ENCODE data around the gene OR51A7. TPM values are rescaled to one million over a fixed set of nuclear protein-coding genes. Genes with fewer than 3 reads are reported as not detected.
"Not testable (repeated sequence)": the region's sequence is repeated elsewhere in the genome, so short reads cannot be mapped to it uniquely, and the experiment has no call there.

OR51A7 gene
- polyA plus RNA-seq, 12 donors, result not detected

DNA sequence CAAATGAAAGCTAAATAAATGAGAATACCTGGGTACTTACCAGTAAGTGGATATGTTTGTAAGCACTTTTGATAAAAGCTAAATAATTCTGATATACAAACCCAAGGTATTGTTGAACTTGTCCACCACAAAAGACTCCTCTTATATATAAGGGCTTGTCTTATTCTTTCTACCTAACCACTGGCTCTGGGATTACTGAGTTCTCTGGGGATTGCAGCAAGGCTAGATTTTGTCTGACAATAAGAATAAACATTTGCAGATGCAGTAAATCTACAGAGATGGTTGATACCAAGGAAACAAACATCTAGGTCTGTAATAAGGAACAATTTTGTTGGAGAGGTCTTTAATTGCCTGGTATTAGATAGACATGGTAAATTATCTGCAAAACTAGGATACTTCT, 43.9 kb downstream of the OR51A7 start, which contains the start of gene OR51A4:
Gene OR51A4, minus strand, starts transcription at position 101 of the 400 bp plus-strand sequence. CDS start 505 bp downstream, outside the sequence.
- DNase-seq, result no peak

- DNase-seq, result not testable (repeated sequence)
Measured at GRCh38 chr11:4955613-4956012, 52.0 kb downstream of the OR51A7 start, which contains the start of gene OR51A2. Gene OR51A2 (minus strand): TSS chr11:4955713. CDS start chr11:4955713, 0 bp downstream.

- no peak for DNase-seq
Measured at GRCh38 chr11:4957396-4957795, 53.8 kb downstream of the OR51A7 start.

Other genes with a start within 250 kb of the OR51A7 start
- 1 to 10 TPM in 6 of 12 donors, under 1 TPM in 4, not detected in 2; 0.90 to 1.7 (median 1.1) TPM for gene OR51E2, start 205.9 kb upstream of the OR51A7 start, polyA plus RNA-seq (ENCODE audit: insufficient read length in 12 of 12)
- gene MMP26, start 199.0 kb upstream of the OR51A7 start, polyA plus RNA-seq (ENCODE audit: insufficient read length in 12 of 12), result under 1 TPM in 1 of 12 donors, not detected in 11; 0.32 TPM
- not detected for gene OR51F1, start 133.8 kb upstream of the OR51A7 start, polyA plus RNA-seq (ENCODE audit: insufficient read length in 12 of 12)
- not detected for gene OR52R1, start 99.4 kb upstream of the OR51A7 start, polyA plus RNA-seq (ENCODE audit: insufficient read length in 12 of 12)
- gene OR51F2, start 82.5 kb upstream of the OR51A7 start, polyA plus RNA-seq (ENCODE audit: insufficient read length in 12 of 12), result not detected
- not detected for gene OR51S1, start 54.6 kb upstream of the OR51A7 start, polyA plus RNA-seq (ENCODE audit: insufficient read length in 12 of 12)
- not detected for gene OR51T1, start 21.9 kb upstream of the OR51A7 start, polyA plus RNA-seq (ENCODE audit: insufficient read length in 12 of 12)
- not detected for gene OR51G2, start 15.6 kb downstream of the OR51A7 start, polyA plus RNA-seq (ENCODE audit: insufficient read length in 12 of 12)
- not detected for gene OR51G1, start 20.6 kb downstream of the OR51A7 start, polyA plus RNA-seq (ENCODE audit: insufficient read length in 12 of 12)
- gene OR51A4, start 43.8 kb downstream of the OR51A7 start, polyA plus RNA-seq (ENCODE audit: insufficient read length in 12 of 12), result not detected
- gene OR51A2, start 51.9 kb downstream of the OR51A7 start, polyA plus RNA-seq (ENCODE audit: insufficient read length in 12 of 12), result not detected
- under 1 TPM in 2 of 12 donors, not detected in 10; 0.03 TPM for gene OR51L1, start 91.1 kb downstream of the OR51A7 start, polyA plus RNA-seq (ENCODE audit: insufficient read length in 12 of 12)
- gene OR52J3, start 142.7 kb downstream of the OR51A7 start, polyA plus RNA-seq (ENCODE audit: insufficient read length in 12 of 12), result not detected
- gene OR52E2, start 155.8 kb downstream of the OR51A7 start, polyA plus RNA-seq (ENCODE audit: insufficient read length in 12 of 12), result not detected
- gene OR52E1, start 165.8 kb downstream of the OR51A7 start, polyA plus RNA-seq (ENCODE audit: insufficient read length in 12 of 12), result not detected
- gene OR52A5, start 234.6 kb downstream of the OR51A7 start, polyA plus RNA-seq (ENCODE audit: insufficient read length in 12 of 12), result not detected

All from muscle of arm (tissue), 12 donors.